Cardiac fibroblast (primary cell): ENCODE results near the gene RSRC1.
"Not testable (repeated sequence)": the region's sequence is repeated elsewhere in the genome, so short reads cannot be mapped to it uniquely, and the experiment has no call there.

ENCODE experiments used
- DNase-seq, 2 donors: peaks; one replicate each; pipeline versions ENCODE4 v3.0.0 to v3.0.0-alpha.2; 2010; ENCODE audit warnings: low read depth in 2 of 2
- H3K4me3 ChIP-seq, 2 donors: replicated peaks in 1 of 2; 1 replicate in 1 of 2; 2 replicates in 1 of 2; pipeline ENCODE4 v1.5.1; 2011; ENCODE audit warnings: low read depth in 2 of 2, low read length in 2 of 2, mild to moderate bottlenecking in 2 of 2, moderate library complexity in 1 of 2
- CTCF ChIP-seq: IDR thresholded peaks from one replicate; pipeline ENCODE4 v1.5.1; 2011; ENCODE audit warnings: low read depth, mild to moderate bottlenecking, low read length, inconsistent platforms

The RSRC1 gene

GRCh38 chr3:158535918-158536317 lies 426.0 kb downstream of the RSRC1 start:
- H3K4me3 ChIP-seq = no peak overlapping the region
- DNase-seq = no peak
- TF ChIP-seq CTCF = no peak

GRCh38 chr3:158539414-158540014 lies 429.6 kb downstream of the RSRC1 start:
- no peak overlapping the region for H3K4me3 ChIP-seq
- peak; percentile 52 for TF ChIP-seq CTCF
- peak; percentile 71 for DNase-seq

GRCh38 chr3:158540066-158540465 lies 430.2 kb downstream of the RSRC1 start:
- no peak overlapping the region for H3K4me3 ChIP-seq
- DNase-seq = no peak
- TF ChIP-seq CTCF = no peak

GRCh38 chr3:158548691-158549090 lies 438.8 kb downstream of the RSRC1 start:
- no peak overlapping the region for H3K4me3 ChIP-seq
- TF ChIP-seq CTCF = no peak
- DNase-seq = no peak

- not testable (repeated sequence) for DNase-seq, H3K4me3 ChIP-seq
Observed at GRCh38 chr3:158549938-158550337, 440.0 kb downstream of the RSRC1 start.

GRCh38 chr3:158552124-158552523 lies 442.2 kb downstream of the RSRC1 start:
- TF ChIP-seq CTCF = no peak
- no peak for DNase-seq
- H3K4me3 ChIP-seq = no peak overlapping the region

- H3K4me3 ChIP-seq = no peak overlapping the region
- no peak for DNase-seq
- TF ChIP-seq CTCF = no peak
Observed at GRCh38 chr3:158559504-158559903, 449.6 kb downstream of the RSRC1 start.
